Right hindlimb (tissue), 1 donor: ENCODE results near the gene ILF3.

Source experiments
- DNase-seq: peaks from one replicate; pipeline ENCODE4 v3.0.0-alpha.2; 2018

Gene ILF3

DNA sequence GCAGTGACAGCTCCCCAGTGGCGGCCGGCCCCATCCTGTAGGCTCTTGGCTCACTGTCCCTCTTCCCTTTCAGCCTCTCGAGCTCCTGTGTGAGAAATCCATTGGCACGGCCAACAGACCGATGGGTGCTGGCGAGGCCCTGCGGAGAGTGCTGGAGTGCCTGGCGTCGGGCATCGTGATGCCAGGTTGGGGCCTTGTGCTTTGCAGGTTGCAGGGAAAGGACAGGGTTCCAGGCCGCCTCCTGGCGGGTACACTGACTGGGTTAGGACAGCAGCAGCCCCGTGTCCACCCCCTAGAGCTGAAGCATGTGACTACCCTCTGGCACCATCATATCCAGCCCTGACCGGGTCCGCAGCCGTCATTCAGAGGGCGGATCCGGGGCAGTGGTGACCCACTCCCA lies 25.6 kb downstream of the ILF3 start:
- DNase-seq: no peak

DNA sequence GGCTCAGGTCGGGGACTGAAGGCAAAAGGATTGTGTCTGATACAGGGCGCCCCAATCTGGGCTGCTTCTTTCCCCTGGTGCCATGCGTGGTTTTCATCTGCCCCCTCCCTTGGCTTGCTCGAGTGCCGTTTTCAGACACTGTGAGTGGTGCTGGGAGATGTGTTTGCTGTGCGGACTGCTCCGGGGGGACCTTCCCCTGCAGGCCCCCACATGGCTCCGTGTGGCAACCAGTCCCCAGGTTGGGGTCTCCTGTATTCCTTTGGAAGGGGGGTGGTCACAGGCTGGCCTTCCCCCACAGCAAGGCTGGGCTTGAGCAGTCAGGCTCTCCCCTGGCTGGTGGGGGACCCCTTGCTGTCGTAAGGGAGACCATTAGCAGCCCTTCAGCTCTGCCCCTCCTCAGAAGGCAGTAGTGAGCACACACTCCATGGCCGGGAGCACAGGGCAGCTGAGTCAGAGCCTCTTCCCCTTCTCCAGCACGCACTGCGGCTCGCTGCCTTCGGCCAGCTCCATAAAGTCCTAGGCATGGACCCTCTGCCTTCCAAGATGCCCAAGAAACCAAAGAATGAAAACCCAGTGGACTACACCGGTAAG lies 26.5 kb downstream of the ILF3 start:
- DNase-seq: no peak

DNA sequence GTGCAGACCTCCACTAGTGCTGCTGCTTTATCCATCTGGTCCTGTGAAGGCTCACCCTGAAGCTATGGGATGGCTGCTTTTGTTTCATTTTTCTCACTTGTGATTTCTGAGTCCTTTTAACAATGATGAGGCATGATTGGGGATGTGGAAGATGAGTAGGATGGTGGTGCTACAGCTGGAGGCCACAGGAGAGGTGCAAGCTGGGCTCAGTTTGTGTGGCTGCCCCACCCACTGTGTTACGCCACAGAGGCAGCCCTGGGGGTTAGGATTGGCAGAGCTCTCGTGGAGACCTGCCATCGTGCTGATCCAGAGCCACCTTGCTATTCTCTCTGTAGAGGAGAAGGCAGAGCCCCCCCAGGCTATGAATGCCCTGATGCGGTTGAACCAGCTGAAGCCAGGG lies 27.5 kb downstream of the ILF3 start:
- DNase-seq: no peak

DNA sequence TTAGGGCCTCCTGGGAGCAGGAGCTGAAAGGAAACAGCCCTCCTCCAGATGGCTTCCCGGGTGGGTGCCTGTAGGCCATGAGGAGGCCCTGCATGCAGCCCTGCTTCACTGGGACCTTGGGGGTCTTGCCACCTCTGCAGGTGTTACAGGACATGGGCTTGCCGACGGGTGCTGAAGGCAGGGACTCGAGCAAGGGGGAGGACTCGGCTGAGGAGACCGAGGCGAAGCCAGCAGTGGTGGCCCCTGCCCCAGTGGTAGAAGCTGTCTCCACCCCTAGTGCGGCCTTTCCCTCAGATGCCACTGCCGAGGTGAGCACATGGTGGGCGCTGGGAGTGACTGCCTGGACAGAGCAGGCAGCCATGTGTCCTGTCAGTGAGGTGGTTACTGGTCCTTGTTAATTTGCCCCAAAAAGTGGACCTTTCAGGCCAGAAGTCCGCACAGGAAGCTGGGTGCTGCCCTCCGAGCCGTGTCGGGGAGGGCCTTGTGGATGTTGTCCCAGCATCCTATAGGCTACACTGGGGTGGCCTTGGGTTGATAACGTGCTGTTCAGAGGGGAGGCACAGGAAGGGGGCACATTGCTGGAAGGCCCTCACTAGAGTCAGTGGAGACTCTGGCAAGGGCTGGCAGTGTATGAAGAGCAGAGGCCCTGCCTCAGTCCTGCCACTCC lies 28.4 kb downstream of the ILF3 start:
- DNase-seq: no peak

DNA sequence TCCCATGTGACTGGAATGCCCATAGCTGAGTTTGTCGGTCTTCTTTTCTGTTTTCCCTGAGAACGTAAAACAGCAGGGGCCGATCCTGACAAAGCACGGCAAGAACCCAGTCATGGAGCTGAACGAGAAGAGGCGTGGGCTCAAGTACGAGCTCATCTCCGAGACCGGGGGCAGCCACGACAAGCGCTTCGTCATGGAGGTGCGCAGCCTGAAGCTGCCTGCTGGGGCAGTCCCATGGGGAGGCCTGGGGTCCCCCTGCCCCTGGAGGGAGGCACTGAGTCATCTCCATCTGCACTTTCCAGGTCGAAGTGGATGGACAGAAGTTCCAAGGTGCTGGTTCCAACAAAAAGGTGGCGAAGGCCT lies 28.9 kb downstream of the ILF3 start:
- DNase-seq: no peak

DNA sequence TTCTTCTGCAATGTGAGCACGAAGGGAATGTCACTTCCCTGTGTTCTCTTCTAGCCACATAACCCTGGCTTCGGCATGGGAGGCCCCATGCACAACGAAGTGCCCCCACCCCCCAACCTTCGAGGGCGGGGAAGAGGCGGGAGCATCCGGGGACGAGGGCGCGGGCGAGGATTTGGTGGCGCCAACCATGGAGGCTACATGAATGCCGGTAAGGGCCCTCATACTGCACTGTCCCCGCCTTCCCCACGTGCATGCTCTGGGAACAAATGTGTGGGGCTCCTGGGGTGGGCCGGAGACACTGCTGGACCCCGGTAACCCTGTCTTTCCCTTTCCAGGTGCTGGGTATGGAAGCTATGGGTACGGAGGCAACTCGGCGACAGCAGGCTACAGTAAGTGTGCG lies 29.4 kb downstream of the ILF3 start:
- DNase-seq: no peak

DNA sequence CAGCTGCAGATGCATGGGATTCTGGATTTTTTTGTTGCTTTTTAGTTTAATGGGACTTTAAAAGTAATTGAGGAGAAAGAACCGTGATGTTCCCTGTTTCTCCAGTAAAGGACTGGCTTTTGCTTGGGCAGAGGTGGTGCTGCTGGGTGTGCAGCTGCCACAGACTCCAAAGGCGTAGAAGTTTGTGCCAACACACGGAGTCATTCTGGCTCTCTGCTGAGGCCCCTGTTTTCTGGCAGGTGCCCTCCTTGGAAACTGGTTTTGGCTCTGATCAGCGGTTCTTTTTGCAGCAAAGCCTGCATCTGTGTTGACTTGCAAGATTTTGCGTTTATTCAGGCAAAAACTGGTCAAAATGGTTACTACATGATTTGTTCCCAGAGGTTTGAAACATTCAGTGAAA lies 31.1 kb downstream of the ILF3 start:
- DNase-seq: no peak

DNA sequence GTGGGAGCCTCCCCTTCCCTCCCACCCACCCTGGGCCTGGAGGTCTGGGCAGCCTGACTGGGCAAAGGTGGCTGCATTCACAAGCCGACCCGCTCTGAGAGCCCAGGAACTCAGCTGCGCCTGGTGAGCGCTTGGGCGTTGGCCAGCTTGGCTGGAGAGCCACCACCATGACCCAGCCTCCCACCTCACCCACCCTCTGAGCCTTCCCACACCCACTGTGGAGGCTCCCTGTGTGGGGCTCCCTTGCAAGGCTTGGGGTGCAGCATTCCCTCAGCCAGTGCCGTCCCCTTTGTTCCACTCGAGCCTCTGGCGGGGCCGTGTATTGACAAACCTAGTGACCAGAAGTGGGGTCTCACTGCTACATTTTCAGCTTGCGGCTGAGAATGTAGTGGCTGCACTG lies 32.0 kb downstream of the ILF3 start:
- DNase-seq: no peak

DNA sequence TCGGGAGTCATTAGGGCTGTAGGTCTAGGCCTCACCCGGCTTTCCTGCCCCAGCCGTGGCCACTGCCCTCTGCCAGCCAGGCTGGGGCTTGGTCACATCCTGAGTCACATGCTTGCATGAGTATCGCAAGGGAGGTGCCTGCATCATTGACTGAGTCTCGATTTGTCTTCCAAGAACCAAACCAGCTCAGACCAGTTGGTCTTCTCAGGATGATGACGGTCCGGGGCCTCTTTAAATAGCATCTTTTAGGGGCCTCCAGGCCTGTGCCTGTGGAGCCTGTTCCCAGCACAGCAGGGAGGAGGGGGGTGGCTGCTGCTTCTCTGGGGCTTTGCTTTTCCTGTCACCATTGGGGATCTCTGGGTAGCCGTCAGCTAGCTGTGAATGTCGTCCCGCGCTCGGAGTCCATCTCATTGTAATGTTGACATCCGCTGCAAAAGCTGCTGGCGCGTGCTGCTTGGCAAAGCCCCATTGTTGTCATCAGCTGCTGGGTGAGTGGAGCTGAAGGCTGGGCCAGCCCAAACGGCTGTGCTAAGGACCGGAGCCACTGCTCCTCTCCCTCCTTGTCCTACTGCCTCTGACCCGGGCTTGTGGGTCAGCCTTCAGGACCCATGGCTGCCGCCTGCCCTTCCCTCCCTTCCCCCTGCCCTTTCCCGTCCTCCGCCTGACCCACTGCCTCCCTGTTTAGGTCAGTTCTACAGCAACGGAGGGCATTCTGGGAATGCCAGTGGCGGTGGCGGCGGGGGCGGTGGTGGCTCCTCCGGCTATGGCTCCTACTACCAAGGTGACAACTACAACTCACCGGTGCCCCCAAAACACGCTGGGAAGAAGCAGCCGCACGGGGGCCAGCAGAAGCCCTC lies 32.7 kb downstream of the ILF3 start:
- no peak for DNase-seq

DNA sequence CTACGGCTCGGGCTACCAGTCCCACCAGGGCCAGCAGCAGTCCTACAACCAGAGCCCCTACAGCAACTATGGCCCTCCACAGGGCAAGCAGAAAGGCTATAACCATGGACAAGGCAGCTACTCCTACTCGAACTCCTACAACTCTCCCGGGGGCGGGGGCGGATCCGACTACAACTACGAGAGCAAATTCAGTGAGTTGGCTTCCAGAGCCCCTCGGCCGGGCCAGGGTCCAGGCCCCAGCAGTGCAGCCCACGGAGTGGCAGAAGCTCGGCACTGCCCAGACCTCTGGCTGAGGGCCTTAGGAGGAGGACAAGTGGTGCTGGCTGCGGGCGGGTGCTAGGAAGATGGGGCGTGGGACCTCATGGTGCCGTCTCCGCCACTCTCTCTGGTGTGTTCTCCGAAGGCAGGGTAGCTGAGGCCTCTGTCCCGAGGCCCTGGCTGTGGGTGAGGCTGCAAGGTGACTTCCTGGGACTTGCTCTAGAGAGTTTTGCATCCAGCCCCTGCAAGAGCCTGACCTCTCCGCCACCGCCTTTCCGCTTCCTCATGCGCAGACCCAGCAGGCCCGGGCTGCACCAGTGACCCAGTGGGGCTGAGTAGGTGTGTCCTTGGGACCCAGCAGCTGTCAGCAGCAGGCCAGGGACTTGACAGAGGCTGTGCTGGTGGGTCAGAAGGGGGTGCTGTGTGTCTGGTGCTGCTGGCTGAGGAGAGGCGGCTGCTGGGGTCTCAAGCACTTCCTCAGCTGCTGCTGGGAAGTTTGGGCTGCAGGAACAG lies 33.6 kb downstream of the ILF3 start:
- no peak for DNase-seq

DNA sequence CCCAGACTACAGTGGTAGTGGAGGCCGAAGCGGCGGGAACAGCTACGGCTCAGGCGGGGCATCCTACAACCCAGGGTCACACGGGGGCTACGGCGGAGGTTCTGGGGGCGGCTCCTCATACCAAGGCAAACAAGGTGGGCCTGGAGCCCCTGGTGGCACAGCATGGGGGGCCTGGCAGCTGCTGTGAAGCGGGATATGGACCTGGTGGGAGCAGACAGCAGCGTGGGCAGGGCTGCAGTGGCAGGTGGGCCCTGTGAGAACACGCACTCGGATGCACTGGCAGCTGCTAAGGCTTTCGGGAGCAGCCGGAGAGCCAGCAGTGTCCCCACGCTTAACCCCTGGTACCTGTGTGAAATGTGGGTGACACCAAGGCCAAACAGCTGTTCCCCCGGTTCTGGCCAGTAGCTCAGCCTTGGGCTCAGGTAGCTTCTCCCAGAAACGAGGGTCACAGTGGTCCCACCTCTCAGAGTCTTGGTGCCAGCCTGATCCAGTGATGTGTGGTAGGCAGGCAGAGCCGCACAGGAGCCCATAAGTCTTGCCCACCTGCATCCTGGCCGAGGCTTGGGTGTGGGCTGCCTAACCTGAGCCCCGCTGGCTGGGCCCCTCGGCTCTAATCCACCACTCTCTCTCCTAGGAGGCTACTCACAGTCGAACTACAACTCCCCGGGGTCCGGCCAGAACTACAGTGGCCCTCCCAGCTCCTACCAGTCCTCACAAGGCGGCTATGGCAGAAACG lies 34.6 kb downstream of the ILF3 start:
- no peak for DNase-seq

DNA sequence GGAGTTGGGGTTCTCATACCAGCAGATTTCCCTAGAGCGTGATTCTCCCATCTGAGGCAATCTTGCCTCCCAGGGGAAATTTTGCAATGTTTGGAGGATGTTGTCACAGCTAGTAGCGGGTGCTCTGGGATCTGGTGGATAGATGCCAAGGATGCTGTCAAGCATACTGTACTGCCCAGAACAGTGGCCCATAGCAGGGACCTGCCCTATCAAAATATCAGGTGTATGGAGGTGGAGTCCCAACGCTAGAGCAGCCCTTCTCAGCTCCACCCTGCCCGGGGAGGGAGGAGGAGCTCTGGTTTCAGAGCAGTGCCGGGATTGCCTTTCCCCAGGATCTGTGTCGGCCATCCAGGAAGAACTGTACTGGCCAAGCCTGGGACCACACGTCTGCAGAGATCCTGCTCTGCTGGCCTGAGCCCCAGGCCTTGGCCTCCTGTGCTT lies 36.2 kb downstream of the ILF3 start:
- DNase-seq: no peak

DNA sequence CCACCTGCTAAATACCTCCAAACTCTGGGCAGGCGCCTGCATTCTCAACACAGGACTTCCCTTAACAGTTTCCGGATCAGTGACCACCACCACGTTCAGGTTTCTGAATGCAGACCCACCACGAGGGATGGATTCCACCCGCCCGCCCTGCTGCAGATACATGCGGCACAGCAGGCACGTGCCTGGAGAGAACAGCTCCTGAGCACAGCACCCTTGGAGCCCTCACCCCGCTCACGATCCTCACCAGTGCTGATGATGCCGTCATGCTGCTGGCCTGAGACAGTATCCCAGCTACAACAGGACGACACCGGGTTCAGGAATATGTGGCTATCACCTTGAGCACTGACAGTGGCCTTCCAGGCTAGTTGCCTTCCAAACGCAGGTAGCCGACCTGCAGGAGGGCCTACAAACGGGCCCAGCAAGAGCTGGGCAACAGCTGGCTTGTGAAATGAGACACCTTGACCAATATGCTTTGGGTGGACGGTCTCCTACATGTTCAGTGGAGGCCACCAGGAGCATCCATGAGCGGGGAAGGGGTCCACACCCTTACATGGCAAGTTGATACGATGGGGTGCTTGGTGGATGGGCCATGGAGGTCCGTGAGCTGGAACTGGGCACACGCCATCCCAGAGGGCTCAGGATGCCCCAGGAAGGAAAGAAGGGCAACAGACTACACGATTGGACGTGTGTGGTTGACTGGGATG lies 37.2 kb downstream of the ILF3 start:
- no peak for DNase-seq

DNA sequence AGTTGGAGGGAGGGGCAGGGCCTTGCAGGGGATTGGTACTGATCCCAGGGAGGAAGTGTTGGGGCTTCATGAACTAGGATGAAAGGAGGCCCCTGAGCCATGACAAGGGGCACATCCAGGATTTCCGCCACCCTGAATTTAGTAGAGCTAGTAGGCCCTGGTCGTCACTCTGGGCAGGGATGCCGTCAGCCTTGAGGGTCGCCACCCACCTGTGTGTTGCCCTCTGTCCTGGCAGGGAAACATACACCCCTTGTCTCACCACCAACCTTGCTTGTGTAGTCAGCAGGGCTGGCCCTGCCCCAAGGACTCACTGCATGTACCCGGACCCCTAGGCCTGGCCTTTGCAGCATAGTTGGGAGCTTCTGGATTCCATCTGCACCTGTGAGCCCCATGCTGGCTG lies 37.7 kb downstream of the ILF3 start:
- DNase-seq: no peak

DNA sequence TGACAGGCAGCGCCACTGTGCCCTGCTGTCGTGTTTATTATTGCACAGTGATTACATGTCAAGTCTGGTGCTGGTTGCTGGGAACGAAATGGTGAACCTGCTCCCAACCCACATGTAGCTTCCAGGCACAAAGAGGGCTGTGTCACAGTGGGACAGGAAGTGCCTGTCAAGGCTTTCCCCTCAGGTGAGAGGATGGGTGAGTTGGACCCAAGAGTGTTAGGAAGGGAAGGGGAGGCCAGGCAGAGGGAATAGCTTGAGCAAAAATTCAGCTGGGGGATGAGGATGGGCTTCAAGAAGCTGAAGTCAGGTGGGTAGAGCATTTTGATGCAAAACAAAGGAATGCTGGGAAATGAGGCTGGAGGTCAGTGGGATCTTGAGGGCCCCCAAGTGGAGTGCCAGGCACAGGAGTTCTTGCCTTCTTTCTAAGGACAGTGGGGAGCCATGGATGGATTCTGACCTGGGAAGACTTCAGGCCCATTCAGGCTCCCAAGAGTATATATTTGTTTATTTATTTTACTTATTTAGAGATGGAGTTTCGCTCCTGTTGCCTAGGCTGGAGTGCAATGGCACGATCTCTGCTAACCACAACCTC lies 38.6 kb downstream of the ILF3 start:
- DNase-seq: no peak

DNA sequence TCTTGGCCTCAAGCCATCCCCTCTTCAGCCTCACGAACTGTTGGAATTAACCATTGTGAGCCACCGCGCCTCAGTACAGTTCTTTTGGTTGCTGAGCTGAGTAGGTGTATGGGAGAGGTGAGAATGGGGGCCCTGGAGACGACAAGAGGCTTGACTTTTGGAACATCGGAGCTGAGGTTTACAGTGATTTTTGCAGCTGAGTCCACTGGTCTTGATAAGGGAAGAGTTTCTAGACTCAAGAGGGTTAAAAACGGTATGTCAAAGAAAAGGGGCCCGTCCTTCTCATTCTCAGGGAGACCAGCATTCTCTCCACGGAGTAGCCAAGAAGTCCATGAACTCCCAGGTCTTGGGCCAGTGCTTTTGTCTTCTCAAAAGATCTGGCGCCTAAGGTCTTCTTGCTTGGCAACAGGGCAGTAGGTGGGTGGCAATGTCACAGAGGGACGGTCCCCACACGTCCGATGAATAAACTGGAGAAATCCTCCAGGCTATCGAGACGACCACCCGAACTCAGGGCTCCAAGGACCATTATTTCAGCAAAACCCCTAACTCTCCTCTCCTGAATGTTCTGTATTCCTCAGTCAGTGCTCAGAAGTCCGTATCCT lies 40.7 kb downstream of the ILF3 start:
- no peak for DNase-seq

DNA sequence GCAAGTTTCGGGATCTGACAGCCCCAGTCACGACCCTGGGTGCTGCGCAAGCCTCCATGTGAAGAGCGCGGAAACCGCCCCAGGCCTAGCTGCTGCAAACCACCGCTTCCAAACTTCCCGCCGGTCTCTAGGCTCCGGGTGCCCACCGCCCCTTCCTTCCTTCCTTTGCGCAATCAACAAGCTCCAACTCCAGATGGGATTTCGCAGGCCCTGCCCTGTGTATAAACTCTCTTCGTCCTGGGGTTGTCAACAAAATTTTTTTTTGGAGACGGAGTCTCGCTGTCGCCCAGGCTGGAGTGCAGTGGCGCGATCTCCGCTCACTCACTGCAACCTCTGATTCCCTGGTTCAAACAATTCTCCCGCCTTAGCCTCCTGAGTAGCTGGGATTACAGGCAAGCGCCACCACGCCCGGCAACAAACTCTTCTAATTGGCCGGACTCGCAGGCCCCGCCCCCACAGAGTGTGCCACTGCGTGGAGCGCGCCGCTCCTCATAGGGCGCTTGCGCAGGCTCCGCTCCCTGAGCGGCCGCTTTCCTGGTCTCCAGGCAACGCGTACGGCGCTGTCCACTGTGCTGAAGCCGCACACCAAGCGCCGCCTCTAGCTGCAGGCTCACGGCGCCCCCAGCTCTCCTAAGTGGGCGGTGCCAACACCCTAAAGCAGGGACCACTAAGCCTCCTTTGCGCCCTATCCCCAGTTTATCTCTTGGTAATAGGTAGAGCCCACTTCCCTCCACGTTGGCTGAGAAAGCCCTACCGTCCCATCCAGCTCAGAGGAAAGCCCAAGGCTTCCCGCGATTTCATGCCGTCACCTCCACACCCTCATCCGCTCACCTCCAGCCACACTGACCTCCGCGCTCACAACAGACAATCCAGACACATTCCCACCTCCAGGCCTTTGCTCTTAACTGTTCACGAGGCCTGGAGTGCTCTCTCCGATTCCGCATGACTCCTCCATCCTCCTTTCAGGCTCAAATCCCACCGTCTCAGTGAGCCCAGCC lies 41.6 kb downstream of the ILF3 start:
- peak; percentile 94 for DNase-seq

DNA sequence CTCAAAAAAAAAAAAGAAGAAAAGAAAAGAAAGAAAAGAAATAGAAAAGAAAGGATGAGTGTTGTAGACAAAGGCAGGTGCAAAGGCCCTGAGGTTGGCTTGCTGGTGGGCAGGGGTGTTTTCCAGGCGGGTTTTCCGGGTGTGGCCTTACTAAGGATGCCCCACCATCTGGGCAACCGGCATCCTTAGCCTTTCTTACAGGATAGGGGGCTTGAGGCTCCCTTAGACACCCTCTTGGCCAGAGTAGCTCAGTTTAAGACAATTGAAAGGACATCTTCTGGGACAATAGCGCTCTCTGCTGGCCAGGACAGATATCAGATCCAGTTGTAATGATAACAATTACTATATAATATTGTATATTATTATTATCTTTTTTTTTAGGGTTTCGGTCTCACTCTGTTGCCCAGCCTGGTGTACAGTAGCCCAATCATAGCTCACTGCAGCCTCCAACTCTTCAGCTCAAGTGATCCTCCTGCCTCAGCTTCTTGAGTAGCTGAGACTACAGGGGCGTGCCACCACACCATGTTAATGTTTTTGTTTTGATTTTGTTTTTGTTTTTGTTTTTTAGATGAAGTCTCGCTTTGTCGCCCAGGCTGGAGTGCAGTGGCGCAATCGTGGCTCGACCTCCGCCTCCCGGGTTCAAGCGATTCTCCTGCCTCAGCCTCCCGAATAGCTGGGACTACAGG lies 45.6 kb downstream of the ILF3 start:
- DNase-seq: no peak

DNA sequence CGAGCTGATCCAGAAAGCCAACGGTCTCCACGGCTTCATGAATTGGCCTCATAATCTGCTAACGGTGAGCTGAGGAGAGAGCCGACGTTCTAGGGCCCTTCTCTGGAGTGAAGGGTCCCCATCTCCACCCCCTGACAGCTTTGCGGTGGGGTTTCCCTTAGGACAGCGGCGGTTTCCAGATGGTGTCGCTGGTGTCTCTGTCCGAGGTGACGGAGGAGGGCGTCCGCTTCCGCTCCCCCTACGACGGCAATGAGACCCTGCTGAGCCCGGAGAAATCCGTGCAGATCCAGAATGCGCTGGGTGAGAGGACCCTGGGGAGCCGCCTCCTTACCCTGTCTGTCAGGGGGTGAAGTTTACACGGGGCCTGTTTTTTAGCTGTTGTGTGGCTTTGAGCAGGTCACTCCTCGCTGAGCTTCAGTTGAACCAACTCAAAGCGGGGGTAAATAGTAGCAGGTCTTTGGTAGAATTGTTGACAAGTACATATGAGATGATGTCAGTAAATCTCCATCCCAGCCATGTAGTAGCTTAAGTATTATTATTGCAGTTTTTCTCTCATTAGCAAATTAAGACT lies 47.9 kb downstream of the ILF3 start:
- no peak for DNase-seq
